ENCODE measurements around the gene NR4A1. TPM values are rescaled to one million over a fixed set of nuclear protein-coding genes. Genes with fewer than 3 reads are reported as not detected.

The NR4A1 gene
- total RNA-seq, 3 donors from 2014 or later (not counting 1 experiment from before 2014, with no cell fraction given), result 72.5 to 177 (median 96.7) TPM

- intact Hi-C loops (cut with micrococcal nuclease), result no loop called here
- no peak for TF ChIP-seq CTCF (IDR thresholded peaks at IDR 0.05)
- Histone ChIP-seq H3K9me3 (ENCODE audit: control insufficient read depth, insufficient read depth, low read length) (no peaks in the 10 kb centered on the region), H3K36me3 (ENCODE audit: control insufficient read depth, insufficient read depth, low read length) (no peaks in the 10 kb centered on the region), H3K27ac (ENCODE audit: low read length) (no peak overlapping the region), H3K27me3 (ENCODE audit: control insufficient read depth, insufficient read depth, low read length) (no peaks in the 10 kb centered on the region), H3K4me1 (ENCODE audit: control insufficient read depth, insufficient read depth, low read length) (no peaks in the 10 kb centered on the region), H3K4me3 (ENCODE audit: low read length) (no peak overlapping the region)
- no peaks in the 10 kb centered on the region for H3K36me3 Mint-ChIP-seq
- no peak overlapping the region for H3K4me3 Mint-ChIP-seq
- 81% methylated on average over 11 of the region's 12 CpGs for WGBS (ENCODE audit: insufficient coverage)
- ATAC-seq (peak in 1 of 3 donors; percentile 17), DNase-seq (no peak)
- no peaks in the 10 kb centered on the region for H3K4me1 Mint-ChIP-seq
- H3K27me3 Mint-ChIP-seq (ENCODE audit: low read depth in 2 of 2), result no peaks in the 10 kb centered on the region
- H3K27ac Mint-ChIP-seq, result no peak overlapping the region
- H3K9me3 Mint-ChIP-seq, result no peaks in the 10 kb centered on the region
Observed at GRCh38 chr12:52059582-52060497, 8.6 kb downstream of the NR4A1 start.

- Mint-ChIP-seq H3K27me3 (ENCODE audit: low read depth in 2 of 2) (peaks cover 0 to 5% of the 10 kb centered on the region in 2 donors), H3K4me3 (no peak overlapping the region), H3K27ac (no peak overlapping the region), H3K4me1 (no peaks in the 10 kb centered on the region), H3K9me3 (no peaks in the 10 kb centered on the region), H3K36me3 (no peaks in the 10 kb centered on the region)
- no peaks in the 10 kb centered on the region for H3K27me3 ChIP-seq (ENCODE audit: control insufficient read depth, insufficient read depth, low read length)
- H3K4me3 ChIP-seq (ENCODE audit: low read length), result no peak overlapping the region
- H3K4me1 ChIP-seq (ENCODE audit: control insufficient read depth, insufficient read depth, low read length), result no peaks in the 10 kb centered on the region
- H3K27ac ChIP-seq (ENCODE audit: low read length), result no peak overlapping the region
- H3K36me3 ChIP-seq (ENCODE audit: control insufficient read depth, insufficient read depth, low read length), result no peaks in the 10 kb centered on the region
- no peak for TF ChIP-seq CTCF (IDR thresholded peaks at IDR 0.05)
- DNase-seq (no peak), ATAC-seq (peak in 1 of 3 donors; percentile 14)
- 89% methylated on average over 12 of the region's 14 CpGs for WGBS (ENCODE audit: insufficient coverage)
- no peaks in the 10 kb centered on the region for H3K9me3 ChIP-seq (ENCODE audit: control insufficient read depth, insufficient read depth, low read length)
- intact Hi-C loops (cut with micrococcal nuclease), result no loop called here
Observed at GRCh38 chr12:52060498-52061177, 9.4 kb downstream of the NR4A1 start.

GRCh38 chr12:52061470-52062166 lies 10.4 kb downstream of the NR4A1 start:
- ATAC-seq, result no peak
- no peak for TF ChIP-seq CTCF (IDR thresholded peaks at IDR 0.05)
- Histone ChIP-seq H3K9me3 (ENCODE audit: control insufficient read depth, insufficient read depth, low read length) (no peaks in the 10 kb centered on the region), H3K4me3 (ENCODE audit: low read length) (no peak overlapping the region), H3K27me3 (ENCODE audit: control insufficient read depth, insufficient read depth, low read length) (no peaks in the 10 kb centered on the region), H3K4me1 (ENCODE audit: control insufficient read depth, insufficient read depth, low read length) (no peaks in the 10 kb centered on the region), H3K27ac (ENCODE audit: low read length) (no peak overlapping the region), H3K36me3 (ENCODE audit: control insufficient read depth, insufficient read depth, low read length) (no peaks in the 10 kb centered on the region)
- Mint-ChIP-seq H3K9me3 (no peaks in the 10 kb centered on the region), H3K36me3 (no peaks in the 10 kb centered on the region), H3K27ac (no peak overlapping the region), H3K4me1 (no peaks in the 10 kb centered on the region), H3K4me3 (no peak overlapping the region), H3K27me3 (ENCODE audit: low read depth in 2 of 2) (peaks cover 0 to 8% of the 10 kb centered on the region in 2 donors)
- WGBS (ENCODE audit: insufficient coverage), result 91% methylated on average over 9 of the region's 12 CpGs
- intact Hi-C loops (cut with micrococcal nuclease), result no loop called here
- DNase-seq, result no peak

All from natural killer cell (primary cell).